Lung microvascular endothelial cell (primary cell): ENCODE measurements around the gene SRRM2. TPM values are rescaled to one million over a fixed set of nuclear protein-coding genes. Genes with fewer than 3 reads are reported as not detected.

Experiments used
- DNase-seq, 2 donors: peaks; one replicate each; pipeline versions ENCODE4 v3.0.0 to v3.0.0-alpha.2; 2010; ENCODE audit warnings: low read depth in 2 of 2
- total RNA-seq: library from RNA; depleted of rRNA; stranded (reverse); fragments of >200 nt; gene quantifications from 2 replicates; pipeline ENCODE4 v1.2.1, GENCODE V29; 2014

Gene SRRM2
- total RNA-seq, 1 donor from 2014 or later: 45.2 TPM

- no peak for DNase-seq
Measured at GRCh38 chr16:2762711-2763110, 10.3 kb downstream of the SRRM2 start.

GRCh38 chr16:2763173-2763572 is 10.7 kb downstream of the SRRM2 start:
- no peak for DNase-seq

- no peak for DNase-seq
Measured at GRCh38 chr16:2764718-2765117, 12.3 kb downstream of the SRRM2 start.

- no peak for DNase-seq
Measured at GRCh38 chr16:2765462-2766404, 13.3 kb downstream of the SRRM2 start.

- no peak for DNase-seq
Measured at GRCh38 chr16:2766430-2767139, 14.1 kb downstream of the SRRM2 start.

GRCh38 chr16:2767140-2767731 is 14.8 kb downstream of the SRRM2 start:
- DNase-seq: no peak

DNA sequence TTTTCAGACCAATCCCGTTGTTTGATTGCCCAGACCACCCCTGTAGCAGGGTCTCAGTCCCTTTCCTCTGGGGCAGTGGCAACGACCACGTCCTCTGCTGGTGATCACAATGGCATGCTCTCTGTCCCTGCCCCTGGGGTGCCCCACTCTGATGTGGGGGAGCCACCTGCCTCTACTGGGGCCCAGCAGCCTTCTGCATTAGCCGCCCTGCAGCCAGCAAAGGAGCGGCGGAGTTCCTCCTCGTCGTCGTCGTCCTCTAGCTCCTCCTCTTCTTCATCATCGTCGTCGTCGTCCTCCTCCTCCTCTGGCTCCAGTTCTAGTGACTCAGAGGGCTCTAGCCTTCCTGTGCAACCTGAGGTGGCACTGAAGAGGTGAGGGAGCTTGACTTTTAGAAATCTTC is 15.5 kb downstream of the SRRM2 start:
- no peak for DNase-seq

DNA sequence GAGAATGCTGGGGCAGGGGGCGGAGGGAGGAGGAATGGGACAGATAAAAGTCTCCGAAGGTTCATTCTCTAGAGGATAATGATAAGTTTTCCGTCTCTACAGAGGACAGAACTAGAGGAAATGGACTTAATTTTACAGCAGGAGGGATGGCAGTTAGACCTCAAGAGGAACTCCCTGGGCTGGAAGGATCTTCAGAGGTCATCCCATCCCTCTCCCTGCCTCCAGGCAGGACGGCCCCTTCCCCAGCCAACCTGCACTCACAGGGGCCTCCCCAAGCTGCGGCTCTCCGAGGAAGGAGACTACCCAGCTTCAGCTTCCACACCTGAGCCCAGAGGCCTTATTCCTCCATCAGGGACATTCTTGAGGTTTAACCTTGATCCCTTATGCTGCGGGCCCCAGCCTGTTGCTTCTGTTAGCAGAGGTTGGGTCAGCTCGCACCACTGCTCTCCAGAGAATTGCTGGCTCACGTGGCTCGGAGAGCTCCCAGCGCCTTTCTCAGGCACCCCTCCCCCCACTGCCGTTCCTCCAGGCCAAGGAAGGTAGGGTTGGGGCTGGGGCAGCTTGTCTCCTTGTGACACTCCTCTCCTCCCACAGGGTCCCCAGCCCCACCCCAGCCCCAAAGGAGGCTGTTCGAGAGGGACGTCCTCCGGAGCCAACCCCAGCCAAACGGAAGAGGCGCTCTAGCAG is 16.1 kb downstream of the SRRM2 start:
- DNase-seq: no peak

DNA sequence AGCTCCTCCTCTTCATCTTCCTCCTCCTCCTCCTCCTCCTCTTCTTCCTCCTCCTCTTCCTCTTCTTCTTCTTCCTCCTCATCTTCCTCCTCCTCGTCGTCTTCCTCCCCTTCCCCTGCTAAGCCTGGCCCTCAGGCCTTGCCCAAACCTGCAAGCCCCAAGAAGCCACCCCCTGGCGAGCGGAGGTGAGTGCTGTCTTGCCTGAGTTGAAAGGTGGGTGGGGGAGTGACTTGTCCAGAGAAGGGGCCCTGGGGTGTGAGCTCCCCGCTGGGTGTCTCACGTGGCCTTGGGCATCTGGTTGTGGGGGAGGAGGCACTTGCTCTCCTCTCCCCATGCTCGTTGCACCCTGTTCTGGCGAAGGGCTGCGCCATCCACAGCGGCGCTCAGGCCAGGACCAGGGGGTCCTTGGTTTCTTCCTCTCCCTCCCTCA is 16.7 kb downstream of the SRRM2 start:
- no peak for DNase-seq

DNA sequence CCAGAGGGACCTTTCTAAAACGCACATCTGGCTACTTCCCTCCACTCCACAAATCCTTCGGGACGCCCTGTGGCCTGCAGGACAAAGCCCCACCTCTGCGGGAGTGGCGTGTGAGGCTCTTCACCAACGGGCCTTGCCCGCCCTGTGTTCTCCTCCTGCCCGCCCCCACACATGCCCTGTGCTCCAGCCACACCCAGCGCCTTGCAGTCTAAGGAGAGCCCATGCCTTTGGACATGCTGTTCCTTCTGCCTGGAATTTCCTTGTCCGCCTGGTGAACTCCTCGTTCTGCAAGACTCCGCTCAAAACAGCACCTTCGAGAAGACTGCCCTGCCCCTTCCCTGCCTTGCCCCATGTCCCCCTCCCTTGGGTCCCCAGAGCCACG is 17.2 kb downstream of the SRRM2 start:
- no peak for DNase-seq

- DNase-seq: no peak
Measured at GRCh38 chr16:2770057-2770951, 17.9 kb downstream of the SRRM2 start.

DNA sequence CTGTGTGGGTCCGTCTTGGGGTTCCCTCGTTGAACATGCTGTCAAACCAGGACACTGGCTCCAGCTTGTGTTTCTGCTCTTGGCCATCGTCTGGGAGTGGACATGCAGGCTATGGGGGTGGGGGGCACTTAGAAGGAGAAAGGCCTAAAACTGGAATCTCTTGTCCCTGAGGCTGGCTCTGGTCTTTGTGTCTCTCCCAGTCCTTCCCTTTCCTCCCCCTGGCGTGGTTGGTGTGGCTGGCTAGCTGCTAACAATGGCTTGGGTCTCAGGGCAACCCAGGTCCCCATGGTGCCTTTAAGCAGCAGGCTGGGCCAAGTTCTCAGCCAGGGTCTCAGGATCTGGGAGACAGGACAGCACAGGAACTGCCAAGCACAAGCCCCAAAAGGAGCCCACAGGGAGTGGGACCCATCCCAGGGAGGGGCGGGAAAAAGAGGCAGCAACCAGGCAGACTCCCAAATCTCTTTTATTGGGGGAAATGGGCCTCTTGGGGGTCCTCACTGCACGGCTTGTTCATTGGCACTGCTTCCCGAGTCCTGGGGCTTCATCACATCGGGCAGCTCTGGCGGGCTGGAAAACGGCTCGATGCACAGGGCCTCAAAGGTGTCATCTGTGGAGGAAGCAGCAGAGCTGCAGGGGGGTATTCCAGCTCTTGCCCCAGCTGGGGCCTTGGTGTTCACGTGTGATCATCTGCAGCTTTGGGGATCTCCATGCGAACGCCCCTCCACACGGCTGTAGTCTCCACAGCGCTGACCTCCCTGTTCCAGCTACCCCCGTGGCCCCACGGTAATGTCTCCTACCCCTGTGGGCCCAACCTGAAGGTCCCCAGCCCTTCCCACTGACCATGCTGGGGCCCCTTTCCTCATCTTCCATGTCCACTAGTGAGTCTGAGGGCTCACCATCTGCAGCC is 19.3 kb downstream of the SRRM2 start:
- no peak for DNase-seq

GRCh38 chr16:2773188-2773968 is 20.9 kb downstream of the SRRM2 start:
- no peak for DNase-seq

DNA sequence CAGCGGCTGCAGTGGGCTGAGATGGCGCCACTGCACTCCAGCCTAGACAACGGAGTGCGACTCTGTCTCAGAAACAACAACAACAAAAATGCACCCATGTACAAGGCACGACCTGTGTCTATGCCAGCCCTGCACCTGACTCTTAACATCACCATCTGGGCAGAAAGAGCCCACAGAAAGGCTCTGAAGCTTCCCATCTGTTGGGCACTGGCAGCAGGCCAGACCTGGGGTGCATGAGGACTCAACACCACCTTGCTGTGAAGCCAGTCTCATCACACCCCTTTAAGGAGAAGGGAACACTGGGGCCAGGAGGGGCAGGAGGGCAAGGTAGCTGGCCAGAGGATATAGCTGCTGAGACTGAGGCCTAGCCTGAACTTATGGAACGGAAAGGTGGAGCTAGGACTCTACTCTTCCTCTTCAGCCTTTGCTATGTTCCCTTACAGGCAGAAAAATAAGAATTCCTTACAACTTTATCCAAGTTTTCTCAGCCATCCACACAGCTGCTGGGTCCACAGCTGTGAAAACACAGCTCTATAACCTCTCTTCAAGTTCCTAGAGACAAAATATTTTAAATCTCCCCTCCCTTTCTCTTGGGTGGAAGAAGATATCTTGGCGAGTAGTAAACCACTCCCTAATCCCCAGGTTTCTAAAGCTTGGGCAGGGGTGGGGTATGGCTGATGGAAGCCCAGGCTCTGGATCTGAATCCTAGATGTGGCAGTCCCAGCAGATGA is 21.9 kb downstream of the SRRM2 start:
- DNase-seq: no peak

DNA sequence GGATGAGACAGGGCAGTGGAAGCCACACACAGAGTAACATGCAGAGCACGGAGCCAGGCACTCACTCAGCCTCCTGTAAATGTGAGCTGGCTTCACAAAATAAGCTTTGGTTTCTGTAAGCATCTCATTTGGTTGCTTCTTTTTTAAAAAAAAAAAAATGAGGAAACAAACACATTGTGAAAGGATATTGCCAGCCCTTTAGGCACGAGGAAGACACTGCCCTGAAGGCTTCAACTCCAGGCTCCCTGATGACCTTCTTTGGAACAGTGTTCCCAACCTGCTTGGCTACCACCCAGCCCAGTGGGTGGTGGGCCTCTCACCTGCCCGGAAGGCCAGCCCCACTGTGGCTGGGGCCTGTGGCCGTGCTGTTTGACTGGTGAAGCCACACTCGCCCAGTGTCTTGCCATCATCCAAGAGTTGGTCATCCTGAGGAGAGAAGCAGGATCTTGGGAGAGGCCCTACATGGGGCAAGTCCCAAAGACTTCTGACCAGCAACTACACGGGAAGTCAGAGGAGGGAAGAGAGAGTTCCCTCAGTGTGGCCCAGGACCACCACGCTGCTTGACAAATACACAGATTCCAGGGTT is 22.8 kb downstream of the SRRM2 start:
- no peak for DNase-seq

- no peak for DNase-seq
Measured at GRCh38 chr16:2775765-2776499, 23.5 kb downstream of the SRRM2 start.

DNA sequence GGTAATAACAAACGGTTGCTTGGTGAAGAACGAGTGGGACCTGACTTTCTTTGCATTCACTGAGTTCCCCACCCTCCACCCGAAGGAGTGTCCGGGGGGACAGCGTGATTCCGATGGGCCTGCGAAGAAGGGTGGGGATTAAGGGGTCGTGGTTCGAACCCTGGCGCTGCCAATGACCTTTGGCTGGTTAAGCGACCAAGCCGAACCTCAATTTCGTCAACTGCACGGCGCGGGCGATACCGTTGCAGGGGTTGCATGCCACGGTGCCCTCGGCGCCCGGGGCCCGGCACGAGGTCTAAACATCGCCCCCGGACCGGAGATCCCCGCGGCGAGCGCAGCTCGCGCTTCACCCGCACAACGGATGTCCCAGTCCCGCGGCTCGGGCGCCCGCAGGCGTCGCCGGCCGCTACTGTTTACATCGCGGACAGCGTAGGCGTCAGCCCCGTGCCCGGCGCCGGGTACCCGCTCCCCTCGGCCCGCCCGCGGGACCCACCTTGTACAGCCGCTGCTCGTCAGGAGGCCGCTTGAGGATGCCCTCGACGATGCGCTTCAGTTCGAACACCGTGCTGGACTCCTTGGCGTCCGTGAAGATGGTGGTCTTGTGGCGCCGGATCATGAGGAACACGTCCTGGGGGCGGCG is 24.2 kb downstream of the SRRM2 start:
- DNase-seq: peak; percentile 29 to 34
